ENCODE measurements around the gene DMKN.

- TF ChIP-seq CTCF (IDR thresholded peaks at IDR 0.05; ENCODE audit: low read depth, low read length, missing input control) (no peak), GABPA (IDR thresholded peaks at IDR 0.05 in 1 of 2, conservative IDR thresholded peaks at IDR 0.05 in 1 of 2) (no peak), SP1 (IDR thresholded peaks at IDR 0.05) (no peak), TAF1 (conservative IDR thresholded peaks at IDR 0.05) (no peak), RAD21 (IDR thresholded peaks at IDR 0.05) (no peak), FOXA1 (IDR thresholded peaks at IDR 0.05) (no peak), YY1 (IDR thresholded peaks at IDR 0.05) (no peak), MAX (IDR thresholded peaks at IDR 0.05) (no peak), REST (IDR thresholded peaks at IDR 0.05) (no peak), HNF4A (conservative IDR thresholded peaks at IDR 0.05) (no peak)
These were observed 4.9 kb upstream of the DMKN start for GRCh38 chr19:35518313-35518712.
